ENCODE data around the gene NBEAL2.

DNA sequence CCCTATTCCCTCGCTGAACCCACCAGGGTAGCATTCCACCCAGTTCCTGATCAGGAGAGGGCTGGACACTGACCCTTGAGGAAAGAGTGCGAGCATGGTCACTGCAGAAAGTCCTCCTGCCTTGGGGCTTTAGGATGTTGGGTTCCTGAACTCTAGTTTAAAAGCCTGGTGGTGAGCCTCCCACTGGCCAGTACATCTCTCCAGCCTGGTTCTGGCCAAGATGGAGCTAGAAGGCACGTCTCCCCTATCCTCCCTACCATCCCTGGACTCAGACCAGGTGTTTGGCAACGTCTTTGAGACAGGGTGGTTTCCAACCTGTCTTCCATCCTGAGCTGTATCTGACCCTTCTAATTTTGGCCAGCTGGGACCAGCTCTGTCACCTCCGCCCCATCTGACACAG is 31.4 kb downstream of the NBEAL2 start:
- TF ChIP-seq, protein P1, sequence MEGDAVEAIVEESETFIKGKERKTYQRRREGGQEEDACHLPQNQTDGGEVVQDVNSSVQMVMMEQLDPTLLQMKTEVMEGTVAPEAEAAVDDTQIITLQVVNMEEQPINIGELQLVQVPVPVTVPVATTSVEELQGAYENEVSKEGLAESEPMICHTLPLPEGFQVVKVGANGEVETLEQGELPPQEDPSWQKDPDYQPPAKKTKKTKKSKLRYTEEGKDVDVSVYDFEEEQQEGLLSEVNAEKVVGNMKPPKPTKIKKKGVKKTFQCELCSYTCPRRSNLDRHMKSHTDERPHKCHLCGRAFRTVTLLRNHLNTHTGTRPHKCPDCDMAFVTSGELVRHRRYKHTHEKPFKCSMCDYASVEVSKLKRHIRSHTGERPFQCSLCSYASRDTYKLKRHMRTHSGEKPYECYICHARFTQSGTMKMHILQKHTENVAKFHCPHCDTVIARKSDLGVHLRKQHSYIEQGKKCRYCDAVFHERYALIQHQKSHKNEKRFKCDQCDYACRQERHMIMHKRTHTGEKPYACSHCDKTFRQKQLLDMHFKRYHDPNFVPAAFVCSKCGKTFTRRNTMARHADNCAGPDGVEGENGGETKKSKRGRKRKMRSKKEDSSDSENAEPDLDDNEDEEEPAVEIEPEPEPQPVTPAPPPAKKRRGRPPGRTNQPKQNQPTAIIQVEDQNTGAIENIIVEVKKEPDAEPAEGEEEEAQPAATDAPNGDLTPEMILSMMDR (IDR thresholded peaks at IDR 0.05; ENCODE audit: insufficient read depth, low read length, poor library complexity, severe bottlenecking), result no peak
- TF ChIP-seq EZH2phosphoT487 (conservative IDR thresholded peaks at IDR 0.05; ENCODE audit: low read length), result no peak

Measured in SU-DHL-6 (cell line).